HG03060 (cell line): ENCODE results near the gene UBR4.

Experiments used
- ATAC-seq: cut with Tn5 transposase; IDR thresholded peaks from one replicate; pipeline ENCODE4 v1.9.1; 2021; ENCODE audit warnings: low read depth, moderate number of reproducible peaks; ENCODE audit not compliant: unreplicated experiment

UBR4 gene

DNA sequence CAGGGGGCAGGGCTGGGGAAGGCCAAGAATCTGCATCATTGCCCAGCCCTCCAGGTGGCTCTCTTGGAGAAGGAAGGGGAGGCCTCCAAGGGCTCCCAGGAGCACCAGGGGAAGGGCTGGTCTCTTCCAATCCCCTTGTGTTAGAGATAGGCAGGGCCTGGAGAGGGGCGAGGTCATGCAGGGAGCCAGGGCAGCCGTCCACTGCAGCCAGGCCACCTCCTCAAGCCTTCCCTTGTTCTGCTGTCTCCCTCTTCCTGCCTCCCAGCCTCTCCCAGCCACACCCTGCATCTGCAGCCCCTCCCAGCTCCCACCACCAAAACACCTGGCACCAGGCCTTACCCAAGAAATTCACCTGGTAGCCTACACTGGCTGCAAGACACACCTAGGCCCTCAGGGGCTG is 148.3 kb downstream of the UBR4 start:
- ATAC-seq = no peak

GRCh38 chr1:19061343-19061742 is 148.7 kb downstream of the UBR4 start:
- ATAC-seq = no peak

- ATAC-seq = no peak
These were observed 150.3 kb downstream of the UBR4 start for GRCh38 chr1:19059773-19060172.

GRCh38 chr1:19058476-19058797 is 151.6 kb downstream of the UBR4 start:
- no peak for ATAC-seq

- no peak for ATAC-seq
These were observed 152.1 kb downstream of the UBR4 start for GRCh38 chr1:19057784-19058475.

GRCh38 chr1:19057182-19057779 is 152.8 kb downstream of the UBR4 start:
- ATAC-seq = no peak

- no peak for ATAC-seq
These were observed 154.4 kb downstream of the UBR4 start for GRCh38 chr1:19055701-19056100.

- ATAC-seq = no peak
These were observed 155.1 kb downstream of the UBR4 start for GRCh38 chr1:19055001-19055400.

- no peak for ATAC-seq
These were observed 155.8 kb downstream of the UBR4 start for GRCh38 chr1:19054216-19054615.

DNA sequence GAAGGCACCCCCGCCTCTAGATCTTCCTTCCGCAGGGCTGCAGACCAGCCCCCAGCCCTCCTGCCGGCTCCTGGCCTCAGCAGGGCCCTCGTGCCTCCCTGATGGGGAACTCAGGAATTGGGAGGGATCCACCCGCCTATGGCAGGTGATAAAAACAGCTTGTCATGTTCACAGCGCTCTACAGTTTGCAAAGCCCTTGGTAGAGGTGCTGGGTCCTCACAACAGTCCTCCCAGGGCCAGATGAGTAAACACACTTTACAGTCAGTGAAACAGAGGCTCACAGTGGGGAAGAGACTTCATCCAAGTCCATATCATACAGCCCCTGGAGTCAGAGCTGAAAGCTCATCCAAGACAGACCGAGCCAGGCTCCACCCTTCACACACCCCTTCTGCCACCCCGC is 156.6 kb downstream of the UBR4 start:
- ATAC-seq = no peak

GRCh38 chr1:19049798-19050197 is 160.3 kb downstream of the UBR4 start:
- no peak for ATAC-seq

DNA sequence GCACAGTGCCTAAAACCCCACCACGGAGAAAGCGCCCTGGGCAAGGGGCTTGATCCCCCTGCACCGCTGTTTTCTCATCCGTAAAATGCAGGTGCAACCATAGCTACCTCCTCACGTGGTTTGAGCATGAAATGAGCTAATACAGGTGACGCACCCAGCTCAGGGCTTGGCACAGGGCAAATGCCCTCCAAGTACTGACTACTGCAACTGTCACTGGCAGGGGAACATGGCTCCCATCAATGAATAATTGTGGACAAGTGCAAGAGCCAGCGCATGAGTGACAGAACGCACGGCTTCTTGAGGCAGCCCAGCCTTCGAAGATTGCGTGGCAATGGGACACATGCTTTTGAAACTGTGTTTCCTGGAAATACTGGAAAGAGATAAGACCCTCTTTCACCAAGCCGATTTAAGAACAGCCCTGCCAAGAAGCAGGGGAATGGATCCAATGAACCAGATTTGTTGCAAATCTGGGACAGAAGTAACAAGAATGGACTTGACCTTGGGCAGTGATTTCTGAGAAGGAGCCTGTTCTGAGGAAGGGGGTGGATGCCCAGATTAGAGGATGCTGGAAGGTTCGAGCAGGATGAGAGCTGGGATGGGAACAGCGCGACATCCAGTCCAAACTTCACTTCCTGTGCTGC is 160.8 kb downstream of the UBR4 start:
- ATAC-seq = no peak

DNA sequence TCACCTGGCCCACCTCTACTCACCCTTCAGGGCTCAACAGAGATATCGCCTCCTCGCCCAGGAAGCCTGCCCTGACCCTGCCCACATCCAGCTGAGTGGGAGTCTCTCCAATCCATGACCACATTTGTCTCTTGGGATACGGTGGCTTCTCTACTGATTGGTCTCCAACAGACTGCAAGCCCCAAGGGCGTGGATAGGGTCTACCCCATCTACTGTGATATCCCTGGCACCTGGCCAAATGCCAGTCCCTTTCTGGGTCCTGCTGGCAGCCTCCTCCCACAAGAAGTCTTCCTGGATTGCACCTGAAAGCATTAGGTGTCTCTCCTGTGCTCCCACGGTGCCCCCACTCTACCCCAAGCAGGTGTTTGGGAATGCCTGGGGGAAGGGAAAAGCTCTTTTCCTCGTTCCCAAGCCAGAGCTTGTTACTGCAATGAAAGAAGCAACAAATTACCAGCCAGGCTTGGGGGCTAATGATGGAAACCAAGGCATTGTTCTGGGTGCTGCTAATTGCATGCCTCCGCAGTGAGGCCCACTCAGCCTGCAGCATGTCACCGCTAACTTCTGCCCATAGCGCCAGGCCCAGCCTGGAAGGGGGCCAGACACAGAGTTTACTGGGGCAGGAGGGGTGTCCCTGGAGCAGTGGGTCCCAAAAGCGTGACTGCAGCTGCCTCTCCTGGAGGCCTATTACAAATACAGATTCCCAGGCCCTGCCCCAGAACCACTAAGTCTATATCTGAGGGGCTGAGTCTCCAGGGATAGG is 162.9 kb downstream of the UBR4 start:
- ATAC-seq = no peak

GRCh38 chr1:19045898-19046880 is 163.9 kb downstream of the UBR4 start:
- ATAC-seq = no peak

DNA sequence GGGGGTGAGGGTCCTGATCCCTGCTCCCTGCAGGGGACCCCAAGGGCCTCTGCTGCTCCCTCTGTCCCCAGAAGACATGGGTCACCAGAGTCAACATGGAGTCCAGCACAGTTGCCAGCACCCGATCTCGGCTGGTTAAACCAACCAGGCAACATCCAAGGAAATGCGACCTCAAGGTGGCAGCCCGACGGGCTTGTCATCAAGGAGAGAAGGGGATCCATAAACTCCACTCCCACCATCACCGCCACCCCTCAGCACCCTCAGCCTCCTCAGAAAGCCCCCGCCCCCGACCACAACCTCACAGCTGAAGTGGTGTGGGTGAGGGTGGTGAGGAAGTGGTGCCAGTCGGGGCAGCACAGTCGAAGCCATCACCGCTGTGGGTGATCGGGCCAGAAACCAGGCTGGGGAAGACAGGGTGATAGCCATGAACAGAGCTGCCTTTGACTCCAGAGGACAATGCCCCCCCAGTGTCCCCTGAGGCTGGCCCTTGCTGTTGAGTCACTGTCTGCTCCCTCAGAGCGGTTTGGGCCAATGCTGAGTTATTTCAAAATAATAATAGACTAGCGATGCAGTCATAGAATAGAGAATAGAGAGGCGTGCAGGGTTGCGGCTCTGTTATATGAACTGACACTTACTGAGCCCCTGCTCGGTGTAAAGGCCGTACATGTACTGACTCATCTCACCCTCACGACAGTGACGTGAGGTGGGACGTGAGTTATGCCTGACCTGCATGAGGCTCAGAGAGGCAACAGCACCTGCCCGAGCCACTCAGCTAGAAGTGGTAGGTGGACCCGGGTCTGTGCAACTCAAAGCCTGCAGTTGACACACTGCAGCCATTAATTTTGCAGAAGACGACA is 164.9 kb downstream of the UBR4 start:
- no peak for ATAC-seq

- ATAC-seq = no peak
These were observed 165.6 kb downstream of the UBR4 start for GRCh38 chr1:19044471-19044870.

DNA sequence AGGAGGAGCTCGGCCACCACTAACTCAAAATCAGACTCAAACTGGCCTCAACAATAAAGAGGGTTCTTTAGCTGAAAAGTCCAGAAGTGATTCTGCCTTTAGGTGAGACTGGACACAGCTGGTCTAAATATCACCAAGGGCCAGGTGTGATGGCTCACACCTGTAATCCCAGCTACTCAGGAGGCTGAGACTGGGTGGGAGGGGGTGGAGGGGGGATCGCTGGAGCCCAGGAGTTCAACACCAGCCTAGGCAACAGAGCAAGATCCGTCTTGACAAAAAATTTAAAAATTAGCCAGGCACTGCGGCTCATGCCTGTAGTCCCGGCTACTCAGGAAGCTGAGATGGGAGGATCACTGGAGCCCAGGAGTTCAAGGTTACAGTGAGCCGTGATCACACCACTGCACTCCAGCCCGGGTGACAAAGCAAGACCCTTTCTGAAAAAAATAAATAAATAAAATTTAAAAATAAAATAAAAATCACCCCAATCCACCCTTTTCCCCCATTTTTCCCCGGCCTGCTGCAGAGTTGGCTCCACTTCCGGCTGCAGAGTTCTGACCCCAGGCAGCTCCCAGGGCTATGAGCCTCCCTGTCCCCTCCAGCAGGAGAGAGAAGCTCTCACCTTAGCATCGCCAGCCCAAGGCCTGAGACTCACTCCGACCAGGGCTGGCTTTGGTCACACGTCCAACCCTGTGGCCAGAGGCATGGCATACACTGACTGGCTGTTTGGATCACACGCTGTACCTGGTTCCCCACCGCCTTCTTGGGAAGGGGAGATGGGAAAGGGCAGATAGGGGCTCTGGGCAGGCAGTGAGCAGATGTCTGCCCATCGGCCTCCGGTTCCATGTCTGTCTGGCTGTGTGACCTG is 166.3 kb downstream of the UBR4 start:
- ATAC-seq = no peak
